ENCODE measurements around the gene ZFP2. TPM values are rescaled to one million over a fixed set of nuclear protein-coding genes. Genes with fewer than 3 reads are reported as not detected.

ZFP2 gene
- total RNA-seq, 1 experiment from 2014 or later: 0.52 TPM

- peaks cover 2% of the 10 kb centered on the region; the same call in 1 of the 2 replicates for H3K27me3 ChIP-seq (ENCODE audit: insufficient read depth, low read length)
- no peaks in the 10 kb centered on the region for H3K79me1 ChIP-seq (ENCODE audit: insufficient read depth, low read depth, low read length, poor library complexity, severe bottlenecking)
- no peak overlapping the region for H4K91ac ChIP-seq (ENCODE audit: insufficient read length, low read depth, low read length)
- peaks cover 19 to 30% (median 28%) of the 10 kb centered on the region in 3 experiments for H3K36me3 Mint-ChIP-seq (ENCODE audit: insufficient read depth in 1 of 3, low read depth in 3 of 3)
- H3K18ac ChIP-seq (ENCODE audit: insufficient read length, low read depth, low read length): no peak overlapping the region
- TF ChIP-seq CTCF (conservative IDR thresholded peaks at IDR 0.05): peak; percentile 40; the same call in 1 of the 3 replicates
- no peaks in the 10 kb centered on the region for H3K4me1 ChIP-seq (ENCODE audit: insufficient read depth, low read length)
- no peak overlapping the region for H3K4ac ChIP-seq (ENCODE audit: low read depth, low read length)
- peaks cover 2% of the 10 kb centered on the region for H3K23me2 ChIP-seq (ENCODE audit: insufficient read length, low read depth, low read length, poor library complexity, severe bottlenecking)
- no peak overlapping the region for H2AFZ ChIP-seq (ENCODE audit: low read length)
- no peak overlapping the region for H3K23ac ChIP-seq (ENCODE audit: insufficient read length, low read depth, low read length)
- H3T11ph ChIP-seq (ENCODE audit: low read length): no peak overlapping the region
- no peak overlapping the region for H4K5ac ChIP-seq (ENCODE audit: insufficient read length, low read depth, low read length)
- DNase-seq: no peak
- H3K4me3 Mint-ChIP-seq: no peak overlapping the region
- H3K27ac Mint-ChIP-seq: no peak overlapping the region
- no peak overlapping the region for H3K27ac ChIP-seq (ENCODE audit: insufficient read length, low read depth, low read length)
- H3K4me1 Mint-ChIP-seq: peaks cover 4% of the 10 kb centered on the region in 2 experiments; a peak in 2 of 4 replicates
- H4K8ac ChIP-seq (replicated peaks; ENCODE audit: insufficient read length, low read depth, low read length): no peak overlapping the region
- peaks cover 4% of the 10 kb centered on the region for H3K9me3 ChIP-seq (ENCODE audit: control insufficient read depth, low read depth, low read length)
- H3K9ac ChIP-seq (ENCODE audit: extremely low read depth, insufficient read length, low read length): no peak overlapping the region
- H2BK15ac ChIP-seq (ENCODE audit: low read depth, low read length): no peak overlapping the region
- H3K79me2 ChIP-seq (ENCODE audit: insufficient read depth, low read length): no peaks in the 10 kb centered on the region
- H3K14ac ChIP-seq (ENCODE audit: insufficient read depth, low read length): no peak overlapping the region
- H3K27me3 Mint-ChIP-seq (ENCODE audit: low read depth): no peaks in the 10 kb centered on the region; the same call in 1 of the 2 replicates
- no peak overlapping the region for H2BK12ac ChIP-seq (ENCODE audit: insufficient read length, low read depth, low read length)
- no peak overlapping the region for H3K4me2 ChIP-seq (ENCODE audit: insufficient read depth, insufficient read length, low read length)
- H3K56ac ChIP-seq (ENCODE audit: insufficient read length, low read depth, low read length): no peak overlapping the region
- H2BK120ac ChIP-seq (ENCODE audit: low read depth, low read length, poor library complexity, severe bottlenecking): no peak overlapping the region
- no peak overlapping the region for H2BK20ac ChIP-seq (ENCODE audit: low read depth, low read length, poor library complexity, severe bottlenecking)
- H4K20me1 ChIP-seq (ENCODE audit: control insufficient read depth, insufficient read depth, insufficient read length): no peaks in the 10 kb centered on the region
- WGBS (ENCODE audit: extremely low coverage, insufficient read length, low lambda C conversion rate): no CpG with 5 or more reads among the region's 5 CpGs
- H2BK5ac ChIP-seq (ENCODE audit: insufficient read length, low read length): no peak overlapping the region
- peaks cover 42 to 47% of the 10 kb centered on the region in 2 experiments for H3K9me3 Mint-ChIP-seq
- H2AK5ac ChIP-seq (ENCODE audit: insufficient read length, low read length): no peak overlapping the region
These were observed 3.6 kb downstream of the ZFP2 start for GRCh38 chr5:178899289-178899688.
